GM12892 (cell line): ENCODE results near the gene SRBD1.

Experiments
- POLR2A ChIP-seq: IDR thresholded peaks from 2 replicates; pipeline ENCODE4 v1.6.1; 2011; ENCODE audit warnings: low read depth, low read length, control low read depth
- TAF1 ChIP-seq: IDR thresholded peaks from 2 replicates; pipeline ENCODE4 v1.6.1; 2011; ENCODE audit warnings: low read depth, mild to moderate bottlenecking, control low read depth, low read length, borderline replicate concordance

DNA sequence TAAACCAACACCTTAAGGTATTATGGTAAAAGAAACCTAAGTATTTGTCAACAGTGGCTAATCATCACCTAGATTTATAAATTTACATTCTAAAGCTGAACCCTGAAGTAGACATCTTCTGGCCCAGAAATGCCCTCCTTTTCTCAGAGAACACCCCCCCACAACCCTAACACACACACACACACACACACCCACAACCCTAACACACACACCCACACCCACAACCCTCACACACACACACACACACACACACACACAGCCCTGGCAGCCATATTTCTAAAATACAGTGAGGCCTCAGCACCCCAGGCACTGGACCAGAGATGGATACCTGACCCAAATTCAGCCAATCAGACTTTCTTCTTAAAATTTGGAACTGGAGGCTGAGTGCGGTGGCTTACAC is 14.3 kb downstream of the SRBD1 start:
- TF ChIP-seq POLR2A (no peak), TAF1 (no peak)
